Measurements from ENCODE around the gene HS3ST6. TPM values are rescaled to one million over a fixed set of nuclear protein-coding genes. Genes with fewer than 3 reads are reported as not detected.
A peak's percentile ranks its signal among the peaks of the same experiment; 100 is the strongest.

HS3ST6 gene
- total and polyA plus RNA-seq, 2 of the 13 experiments (the other 11 are each of a cell fraction or from before 2014, with no cell fraction given) = not detected

DNA sequence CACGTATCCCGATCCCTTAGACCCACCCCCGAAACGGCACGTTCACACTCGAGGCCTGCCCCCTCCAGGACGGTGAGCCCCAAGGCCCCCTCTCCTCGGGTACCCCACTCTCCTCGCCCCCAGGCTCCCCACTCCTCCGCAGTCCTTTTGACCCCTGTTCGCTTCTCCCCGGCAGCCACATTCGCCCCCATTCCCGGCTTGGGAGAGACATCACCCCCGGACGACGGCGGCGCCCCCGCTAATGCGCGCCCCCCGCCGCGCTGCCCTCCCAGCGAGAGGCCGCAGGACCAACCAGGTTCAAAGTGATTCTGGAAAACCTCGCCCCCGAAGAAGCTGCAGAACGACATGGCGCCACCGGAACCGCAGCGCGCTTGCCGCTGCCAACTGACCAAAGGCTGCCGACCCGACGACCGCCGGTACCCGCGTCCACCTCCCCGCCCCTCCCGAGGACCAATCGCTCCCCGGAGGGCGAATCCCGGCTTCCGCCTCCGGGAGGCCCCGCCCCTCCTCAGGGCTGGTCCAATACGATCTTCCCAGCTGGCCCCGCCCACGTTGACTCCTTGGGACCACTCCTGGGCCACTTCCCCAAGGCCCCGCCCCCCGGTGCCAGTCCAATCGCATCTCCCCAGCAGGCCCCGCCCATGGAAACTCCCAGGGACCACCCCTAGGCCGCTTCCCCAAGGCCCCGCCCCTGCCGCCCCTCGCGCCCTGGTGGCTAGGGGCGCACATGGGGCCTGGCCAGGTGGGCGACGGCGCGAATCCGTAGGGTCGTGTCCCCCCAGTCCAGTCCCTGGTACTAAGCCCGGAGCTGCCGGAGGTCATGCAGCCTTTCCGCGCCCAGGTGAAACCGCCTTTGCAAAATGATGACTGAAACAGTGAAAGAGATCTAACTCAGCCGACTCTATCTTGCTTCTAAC is 24.9 kb upstream of the HS3ST6 start, which contains the start of gene MSRB1 (continued):
- TF ChIP-seq, protein P1, sequence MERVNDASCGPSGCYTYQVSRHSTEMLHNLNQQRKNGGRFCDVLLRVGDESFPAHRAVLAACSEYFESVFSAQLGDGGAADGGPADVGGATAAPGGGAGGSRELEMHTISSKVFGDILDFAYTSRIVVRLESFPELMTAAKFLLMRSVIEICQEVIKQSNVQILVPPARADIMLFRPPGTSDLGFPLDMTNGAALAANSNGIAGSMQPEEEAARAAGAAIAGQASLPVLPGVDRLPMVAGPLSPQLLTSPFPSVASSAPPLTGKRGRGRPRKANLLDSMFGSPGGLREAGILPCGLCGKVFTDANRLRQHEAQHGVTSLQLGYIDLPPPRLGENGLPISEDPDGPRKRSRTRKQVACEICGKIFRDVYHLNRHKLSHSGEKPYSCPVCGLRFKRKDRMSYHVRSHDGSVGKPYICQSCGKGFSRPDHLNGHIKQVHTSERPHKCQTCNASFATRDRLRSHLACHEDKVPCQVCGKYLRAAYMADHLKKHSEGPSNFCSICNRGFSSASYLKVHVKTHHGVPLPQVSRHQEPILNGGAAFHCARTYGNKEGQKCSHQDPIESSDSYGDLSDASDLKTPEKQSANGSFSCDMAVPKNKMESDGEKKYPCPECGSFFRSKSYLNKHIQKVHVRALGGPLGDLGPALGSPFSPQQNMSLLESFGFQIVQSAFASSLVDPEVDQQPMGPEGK (CRISPR knock-in tag; IDR thresholded peaks at IDR 0.05) = peak; percentile 22; the same call in 1 of the 2 replicates
- no peak for TF ChIP-seq MYNN (CRISPR knock-in tag; IDR thresholded peaks at IDR 0.05; ENCODE audit: low read depth)
- TF ChIP-seq, protein P2, sequence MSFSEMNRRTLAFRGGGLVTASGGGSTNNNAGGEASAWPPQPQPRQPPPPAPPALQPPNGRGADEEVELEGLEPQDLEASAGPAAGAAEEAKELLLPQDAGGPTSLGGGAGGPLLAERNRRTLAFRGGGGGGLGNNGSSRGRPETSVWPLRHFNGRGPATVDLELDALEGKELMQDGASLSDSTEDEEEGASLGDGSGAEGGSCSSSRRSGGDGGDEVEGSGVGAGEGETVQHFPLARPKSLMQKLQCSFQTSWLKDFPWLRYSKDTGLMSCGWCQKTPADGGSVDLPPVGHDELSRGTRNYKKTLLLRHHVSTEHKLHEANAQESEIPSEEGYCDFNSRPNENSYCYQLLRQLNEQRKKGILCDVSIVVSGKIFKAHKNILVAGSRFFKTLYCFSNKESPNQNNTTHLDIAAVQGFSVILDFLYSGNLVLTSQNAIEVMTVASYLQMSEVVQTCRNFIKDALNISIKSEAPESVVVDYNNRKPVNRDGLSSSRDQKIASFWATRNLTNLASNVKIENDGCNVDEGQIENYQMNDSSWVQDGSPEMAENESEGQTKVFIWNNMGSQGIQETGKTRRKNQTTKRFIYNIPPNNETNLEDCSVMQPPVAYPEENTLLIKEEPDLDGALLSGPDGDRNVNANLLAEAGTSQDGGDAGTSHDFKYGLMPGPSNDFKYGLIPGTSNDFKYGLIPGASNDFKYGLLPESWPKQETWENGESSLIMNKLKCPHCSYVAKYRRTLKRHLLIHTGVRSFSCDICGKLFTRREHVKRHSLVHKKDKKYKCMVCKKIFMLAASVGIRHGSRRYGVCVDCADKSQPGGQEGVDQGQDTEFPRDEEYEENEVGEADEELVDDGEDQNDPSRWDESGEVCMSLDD (CRISPR knock-in tag; IDR thresholded peaks at IDR 0.05; ENCODE audit: borderline replicate concordance) = no peak
- peak; percentile 78; the same call in 1 of the 2 replicates for TF ChIP-seq ZNF788 (CRISPR knock-in tag; IDR thresholded peaks at IDR 0.05; ENCODE audit: borderline replicate concordance)
- TF ChIP-seq ZNF17 (CRISPR knock-in tag; IDR thresholded peaks at IDR 0.05) = no peak
- TF ChIP-seq, protein P3, sequence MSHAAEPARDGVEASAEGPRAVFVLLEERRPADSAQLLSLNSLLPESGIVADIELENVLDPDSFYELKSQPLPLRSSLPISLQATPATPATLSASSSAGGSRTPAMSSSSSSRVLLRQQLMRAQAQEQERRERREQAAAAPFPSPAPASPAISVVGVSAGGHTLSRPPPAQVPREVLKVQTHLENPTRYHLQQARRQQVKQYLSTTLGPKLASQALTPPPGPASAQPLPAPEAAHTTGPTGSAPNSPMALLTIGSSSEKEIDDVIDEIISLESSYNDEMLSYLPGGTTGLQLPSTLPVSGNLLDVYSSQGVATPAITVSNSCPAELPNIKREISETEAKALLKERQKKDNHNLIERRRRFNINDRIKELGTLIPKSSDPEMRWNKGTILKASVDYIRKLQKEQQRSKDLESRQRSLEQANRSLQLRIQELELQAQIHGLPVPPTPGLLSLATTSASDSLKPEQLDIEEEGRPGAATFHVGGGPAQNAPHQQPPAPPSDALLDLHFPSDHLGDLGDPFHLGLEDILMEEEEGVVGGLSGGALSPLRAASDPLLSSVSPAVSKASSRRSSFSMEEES (CRISPR knock-in tag; IDR thresholded peaks at IDR 0.05) = no peak; the same call in 1 of the 2 replicates
- TF ChIP-seq IRF9 (CRISPR knock-in tag; IDR thresholded peaks at IDR 0.05; ENCODE audit: borderline replicate concordance) = peak; percentile 80; the same call in 1 of the 2 replicates
- TF ChIP-seq TRIM24 (CRISPR knock-in tag; IDR thresholded peaks at IDR 0.05) = no peak
- 0 out of 2 replicates have a peak, but pooled peaks have one; percentile 65 for TF ChIP-seq ZNF776 (CRISPR knock-in tag; IDR thresholded peaks at IDR 0.05)
